IMR-90 (cell line): ENCODE results near the gene CHD2. TPM values are rescaled to one million over a fixed set of nuclear protein-coding genes. Genes with fewer than 3 reads are reported as not detected.
"Not testable (repeated sequence)": the region's sequence is repeated elsewhere in the genome, so short reads cannot be mapped to it uniquely, and the experiment has no call there.

Experiments used
- ATAC-seq: fragments of 200-7000 bp; cut with Tn5 transposase; 2 replicates; pipeline ENCODE4 v1.9.1; 2020; ENCODE audit warnings: low read depth, mild to moderate bottlenecking, moderate library complexity
- BruUV-seq: library from RNA; stranded (reverse); fragments of 400-500 nt; replicated peaks from 2 replicates; lab custom pipeline; 2021; lab: Mats Ljungman, UMichigan
- CTCF ChIA-PET: fragments of 300-600 bp; formaldehyde crosslinking; extraction: SDS; loops from one replicate; lab custom pipeline; 2021; ENCODE audit warnings: antibody characterized with exemption; lab: Yijun Ruan, JAX
- POLR2A ChIA-PET: fragments of 300-600 bp; sonication (Branson Sonifier 250); formaldehyde crosslinking; loops from one replicate; lab custom pipeline; 2022; ENCODE audit warnings: antibody characterized with exemption; ENCODE audit not compliant: unreplicated experiment; lab: Charles Lee
- DNase-seq: peaks from one replicate; pipeline ENCODE4 v3.0.0; 2013
- H2AFZ ChIP-seq: replicated peaks from 2 replicates; pipeline ENCODE3; 2013; ENCODE audit warnings: low read length, mild to moderate bottlenecking; ENCODE audit not compliant: poor library complexity
- H2AK5ac ChIP-seq: 2 replicates; pipeline ENCODE4 v1.6.1; 2013; ENCODE audit warnings: low read depth, low read length, inconsistent platforms
- H2AK9ac ChIP-seq: replicated peaks from 2 replicates; pipeline ENCODE3; 2013; ENCODE audit warnings: mild to moderate bottlenecking, low read depth, low read length, moderate library complexity; ENCODE audit not compliant: poor library complexity
- H2BK120ac ChIP-seq: 2 replicates; pipeline ENCODE4 v1.6.1; 2013; ENCODE audit warnings: low read depth, low read length, inconsistent platforms
- H2BK15ac ChIP-seq: 3 replicates; pipeline ENCODE4 v1.6.1; 2013; ENCODE audit warnings: low read depth, low read length, inconsistent platforms
- H2BK20ac ChIP-seq: 2 replicates; pipeline ENCODE4 v1.6.1; 2013; ENCODE audit warnings: low read depth, mild to moderate bottlenecking, inconsistent platforms, low read length, moderate library complexity
- H2BK5ac ChIP-seq: 2 replicates; pipeline ENCODE4 v1.6.1; 2013; ENCODE audit warnings: mild to moderate bottlenecking, low read depth, low read length, inconsistent platforms; ENCODE audit not compliant: poor library complexity, severe bottlenecking
- H3K14ac ChIP-seq: replicated peaks from 2 replicates; pipeline ENCODE4 v1.6.1; 2013; ENCODE audit warnings: low read depth, low read length, inconsistent platforms
- H3K18ac ChIP-seq: 2 replicates; pipeline ENCODE4 v1.6.1; 2013; ENCODE audit warnings: low read depth, low read length, control low read depth
- H3K23ac ChIP-seq: 2 replicates; pipeline ENCODE4 v1.6.1; 2013; ENCODE audit warnings: low read depth, low read length, inconsistent platforms
- H3K27ac ChIP-seq: 2 replicates; pipeline ENCODE4 v1.5.1; 2013; ENCODE audit warnings: mild to moderate bottlenecking, control low read depth, low read length; ENCODE audit not compliant: insufficient read depth
- H3K27me3 ChIP-seq: 2 replicates; pipeline ENCODE4 v1.6.1; 2013; ENCODE audit warnings: low read length; ENCODE audit not compliant: control insufficient read depth, insufficient read depth
- H3K36me3 ChIP-seq: 2 replicates; pipeline ENCODE4 v1.6.1; 2013; ENCODE audit warnings: low read length, mixed read lengths; ENCODE audit not compliant: control insufficient read depth, insufficient read depth
- H3K4ac ChIP-seq: 2 replicates; pipeline ENCODE4 v1.6.1; 2013; ENCODE audit warnings: low read depth, low read length, inconsistent platforms
- H3K4me1 ChIP-seq: 2 replicates; pipeline ENCODE4 v1.6.1; 2013; ENCODE audit warnings: low read length, mixed read lengths; ENCODE audit not compliant: control insufficient read depth, insufficient read depth
- H3K4me2 ChIP-seq: 2 replicates; pipeline ENCODE4 v1.6.1; 2013; ENCODE audit warnings: low read depth, mild to moderate bottlenecking, control low read depth, low read length, moderate library complexity
- H3K4me3 ChIP-seq: 2 replicates; pipeline ENCODE4 v1.5.1; 2013; ENCODE audit warnings: low read depth, mild to moderate bottlenecking, control low read depth, low read length, moderate library complexity; ENCODE audit not compliant: insufficient read depth
- H3K56ac ChIP-seq: 2 replicates; pipeline ENCODE4 v1.6.1; 2013; ENCODE audit warnings: low read length, inconsistent platforms; ENCODE audit not compliant: insufficient read depth; ENCODE audit errors: extremely low read depth
- H3K79me1 ChIP-seq, 2 experiments: 2 replicates each; pipeline ENCODE4 v1.6.1; 2013; ENCODE audit warnings: low read length in 2 of 2, inconsistent platforms in 1 of 2, low read depth in 1 of 2
- H3K9ac ChIP-seq: 2 replicates; pipeline ENCODE4 v1.6.1; 2013; ENCODE audit warnings: low read depth, low read length, control low read depth
- H3K9me1 ChIP-seq: 2 replicates; pipeline ENCODE4 v1.6.1; 2013; ENCODE audit warnings: low read length, inconsistent platforms; ENCODE audit not compliant: insufficient read depth
- H3K9me3 ChIP-seq: 2 replicates; pipeline ENCODE4 v1.6.1; 2013; ENCODE audit warnings: low read length; ENCODE audit not compliant: control insufficient read depth, insufficient read depth
- H4K20me1 ChIP-seq: 2 replicates; pipeline ENCODE4 v1.6.1; 2013; ENCODE audit warnings: low read length, inconsistent platforms; ENCODE audit not compliant: insufficient read depth
- H4K5ac ChIP-seq: 2 replicates; pipeline ENCODE4 v1.6.1; 2013; ENCODE audit warnings: mild to moderate bottlenecking, low read depth, low read length, control low read depth
- H4K8ac ChIP-seq, 2 experiments: 2 replicates each; pipeline ENCODE4 v1.6.1; 2013; ENCODE audit warnings: low read depth in 2 of 2, low read length in 2 of 2, control low read depth in 1 of 2, inconsistent platforms in 1 of 2
- H4K91ac ChIP-seq: 2 replicates; pipeline ENCODE4 v1.6.1; 2013; ENCODE audit warnings: low read depth, low read length, inconsistent platforms; ENCODE audit not compliant: insufficient read depth
- WGBS, 2 experiments: methylation state at CpG; one replicate each; pipeline versions ENCODE4 v1.1.5 to v1.1.7; 2013; ENCODE audit warnings: missing lambda C conversion rate in 2 of 2; ENCODE audit not compliant: insufficient read length in 1 of 2; ENCODE audit errors: extremely low coverage in 2 of 2; 5-methylcytosine and 5-hydroxymethylcytosine counted together
- dilution Hi-C: fragments of 300-500 bp; cut with HindIII; formaldehyde crosslinking; loops from one replicate; pipeline ENCODE4 v1.14.3; 2018; ENCODE audit warnings: low sequenced_read_pairs; ENCODE audit not compliant: unreplicated experiment
- in situ Hi-C: fragments of 300-500 bp; cut with MboI; formaldehyde crosslinking; loops from 3 replicates; pipeline ENCODE4 v1.14.3; 2019; ENCODE audit warnings: low sequenced_read_pairs, inconsistent platforms, mixed read lengths
- intact Hi-C: fragments of 100-400 bp; cut with micrococcal nuclease; formaldehyde crosslinking; loops from 2 replicates; pipeline ENCODE4 v1.10.0; 2022
- polyA plus RNA-seq, 3 experiments: library from polyadenylated mRNA; depleted of rRNA; stranded (reverse); fragments of >200 nt; gene quantifications; 2 replicates each; pipeline ENCODE4 v1.2.3, GENCODE V29; 2012; ENCODE audit warnings: low replicate concordance in 1 of 3
- total RNA-seq: library from RNA; depleted of rRNA; stranded (reverse); fragments of >200 nt; gene quantifications from 2 replicates; pipeline ENCODE4 v1.2.3, GENCODE V29; 2012

CHD2 gene
- total and polyA plus RNA-seq, 2 of the 4 experiments (the other 2 are of a cell fraction), result 44.9 to 64.7 TPM

- H4K8ac ChIP-seq, dilution Hi-C loops, H3K27me3 ChIP-seq, H4K5ac ChIP-seq, H3K56ac ChIP-seq, H3K79me1 ChIP-seq, H2BK5ac ChIP-seq, H4K20me1 ChIP-seq, ATAC-seq, H2BK15ac ChIP-seq, CTCF ChIA-PET, DNase-seq, H3K4me3 ChIP-seq, H2AK5ac ChIP-seq, BruUV-seq, H3K4me1 ChIP-seq, H3K9me3 ChIP-seq, H3K9me1 ChIP-seq, H2AFZ ChIP-seq, H3K4me2 ChIP-seq, H2BK20ac ChIP-seq, H3K36me3 ChIP-seq, H4K91ac ChIP-seq, H3K4ac ChIP-seq, H2BK120ac ChIP-seq, H3K9ac ChIP-seq, POLR2A ChIA-PET, H3K14ac ChIP-seq, H3K18ac ChIP-seq, H3K27ac ChIP-seq, H2AK9ac ChIP-seq, H3K23ac ChIP-seq: not testable (repeated sequence)
- intact Hi-C loops (loop anchor here (10.0 kb wide), 1 partner anchor 955 kb away; no protein-coding TSS in a partner anchor), in situ Hi-C loops (loop anchor here (10.0 kb wide), 2 partner anchors 955 to 1285 kb away; no protein-coding TSS in a partner anchor)
- 85% methylated on average over 8 of the region's 13 CpGs; no CpG with 5 or more reads in 1 of the 2 experiments for WGBS, 2 experiments
Measured at GRCh38 chr15:93039562-93040287, 139.6 kb downstream of the CHD2 start.
